IPS DF 4.7 (cell line): ENCODE data around the gene PHLPP1.

Source experiments
- DNase-seq: peaks from one replicate; pipeline ENCODE4 v3.0.0-alpha.2; 2013; ENCODE audit warnings: low spot score; ENCODE audit errors: extremely low read depth

The PHLPP1 gene

GRCh38 chr18:62844850-62845643, 129.7 kb downstream of the PHLPP1 start:
- no peak for DNase-seq

- DNase-seq: no peak
These were observed 131.0 kb downstream of the PHLPP1 start for GRCh38 chr18:62846313-62846712.

GRCh38 chr18:62847081-62847480, 131.7 kb downstream of the PHLPP1 start:
- DNase-seq: no peak

GRCh38 chr18:62848946-62849345, 133.6 kb downstream of the PHLPP1 start:
- no peak for DNase-seq

- DNase-seq: no peak
These were observed 135.4 kb downstream of the PHLPP1 start for GRCh38 chr18:62850619-62851306.

GRCh38 chr18:62852851-62853250, 137.5 kb downstream of the PHLPP1 start:
- DNase-seq: no peak

- DNase-seq: no peak
These were observed 141.0 kb downstream of the PHLPP1 start for GRCh38 chr18:62856294-62856693.

GRCh38 chr18:62857263-62857976, 142.1 kb downstream of the PHLPP1 start:
- DNase-seq: no peak

- DNase-seq: no peak
These were observed 144.7 kb downstream of the PHLPP1 start for GRCh38 chr18:62860062-62860461.

- DNase-seq: no peak
These were observed 147.1 kb downstream of the PHLPP1 start for GRCh38 chr18:62862466-62862865.

GRCh38 chr18:62863579-62864001, 148.2 kb downstream of the PHLPP1 start:
- DNase-seq: no peak

- no peak for DNase-seq
These were observed 150.2 kb downstream of the PHLPP1 start for GRCh38 chr18:62865498-62865897.

GRCh38 chr18:62867534-62867933, 152.2 kb downstream of the PHLPP1 start:
- no peak for DNase-seq

- DNase-seq: no peak
These were observed 153.3 kb downstream of the PHLPP1 start for GRCh38 chr18:62868645-62869044.

GRCh38 chr18:62870643-62871042, 155.3 kb downstream of the PHLPP1 start:
- no peak for DNase-seq

- DNase-seq: no peak
These were observed 160.0 kb downstream of the PHLPP1 start for GRCh38 chr18:62875323-62875722.

- DNase-seq: no peak
These were observed 160.8 kb downstream of the PHLPP1 start for GRCh38 chr18:62876111-62876510.

GRCh38 chr18:62876828-62877227, 161.5 kb downstream of the PHLPP1 start:
- no peak for DNase-seq

GRCh38 chr18:62877411-62878221, 162.3 kb downstream of the PHLPP1 start:
- DNase-seq: peak; percentile 78

GRCh38 chr18:62878305-62878704, 163.0 kb downstream of the PHLPP1 start:
- no peak for DNase-seq

GRCh38 chr18:62880034-62880433, 164.7 kb downstream of the PHLPP1 start:
- DNase-seq: no peak
